ENCODE measurements around the gene PDGFC. TPM values are rescaled to one million over a fixed set of nuclear protein-coding genes. Genes with fewer than 3 reads are reported as not detected.

The PDGFC gene
- total and polyA plus RNA-seq, 2 of the 13 experiments (the other 11 are each of a cell fraction or from before 2014, with no cell fraction given) = 4.6 to 9.1 TPM

GRCh38 chr4:156788782-156789181, 182.8 kb downstream of the PDGFC start (continued):
- TF ChIP-seq, protein P1, sequence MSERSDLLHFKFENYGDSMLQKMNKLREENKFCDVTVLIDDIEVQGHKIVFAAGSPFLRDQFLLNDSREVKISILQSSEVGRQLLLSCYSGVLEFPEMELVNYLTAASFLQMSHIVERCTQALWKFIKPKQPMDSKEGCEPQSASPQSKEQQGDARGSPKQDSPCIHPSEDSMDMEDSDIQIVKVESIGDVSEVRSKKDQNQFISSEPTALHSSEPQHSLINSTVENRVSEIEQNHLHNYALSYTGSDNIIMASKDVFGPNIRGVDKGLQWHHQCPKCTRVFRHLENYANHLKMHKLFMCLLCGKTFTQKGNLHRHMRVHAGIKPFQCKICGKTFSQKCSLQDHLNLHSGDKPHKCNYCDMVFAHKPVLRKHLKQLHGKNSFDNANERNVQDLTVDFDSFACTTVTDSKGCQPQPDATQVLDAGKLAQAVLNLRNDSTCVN (CRISPR knock-in tag; IDR thresholded peaks at IDR 0.05; ENCODE audit: borderline replicate concordance) = no peak

- H3K4me1 ChIP-seq (ENCODE audit: insufficient read depth, low read length) = peaks cover 7% of the 10 kb centered on the region
- ATAC-seq (no peak), FAIRE-seq (no peak), DNase-seq (ENCODE audit: low spot score) (no peak)
- no peak overlapping the region for H2AFZ ChIP-seq (ENCODE audit: low read length)
- H4K20me1 ChIP-seq (ENCODE audit: insufficient read depth, low read length) = no peaks in the 10 kb centered on the region
- intact Hi-C loops (cut with micrococcal nuclease; ENCODE audit: unreplicated experiment) = no loop called here
- H3K4me3 ChIP-seq (replicated peaks in 1 of 3; ENCODE audit: insufficient read depth in 1 of 3, low read depth in 2 of 3, low read length in 3 of 3) = no peak overlapping the region
- ChIA-PET CTCF (ENCODE audit: low intra/inter-chr PET ratio, low total read pairs) (no interaction called here), POLR2A (no interaction called here)
- no peaks in the 10 kb centered on the region for H3K79me2 ChIP-seq (ENCODE audit: insufficient read depth, low read length)
- H3K27me3 ChIP-seq (ENCODE audit: control insufficient read depth in 1 of 2, insufficient read depth in 2 of 2, low read length in 2 of 2) = no peaks in the 10 kb centered on the region
- no TSS peak for BruUV-seq (replicated peaks)
- in situ Hi-C loops (cut with HindIII; ENCODE audit: extremely low pct_ligation_motif_present, low pct_unique_long_range_greater_than_20kb) = no loop called here
- H3K27ac ChIP-seq (ENCODE audit: extremely low read length, insufficient read depth, low read length) = no peak overlapping the region
- no peaks in the 10 kb centered on the region for H3K9me3 ChIP-seq (ENCODE audit: low read length)
- H3K36me3 ChIP-seq (replicated peaks in 1 of 2; ENCODE audit: control insufficient read depth in 1 of 2, insufficient read depth in 2 of 2, low read length in 2 of 2) = no peaks in the 10 kb centered on the region
- H3K9ac ChIP-seq (ENCODE audit: insufficient read depth, low read depth, low read length) = no peak overlapping the region
- no peak overlapping the region for H3K4me2 ChIP-seq (ENCODE audit: low read depth, low read length)
- TF ChIP-seq ZNF253 (CRISPR knock-in tag; IDR thresholded peaks at IDR 0.05; ENCODE audit: borderline replicate concordance) (no peak), ZBTB43 (CRISPR knock-in tag; conservative IDR thresholded peaks at IDR 0.05) (no peak), AFF4 (CRISPR knock-in tag; IDR thresholded peaks at IDR 0.05) (no peak), KMT2B (CRISPR knock-in tag; IDR thresholded peaks at IDR 0.05) (no peak), ZIK1 (CRISPR knock-in tag; IDR thresholded peaks at IDR 0.05; ENCODE audit: borderline replicate concordance, low read depth) (no peak), ZUFSP (CRISPR knock-in tag; IDR thresholded peaks at IDR 0.05; ENCODE audit: borderline replicate concordance) (no peak), MAFG (CRISPR knock-in tag; IDR thresholded peaks at IDR 0.05) (no peak), NR2F1 (CRISPR knock-in tag; IDR thresholded peaks at IDR 0.05) (no peak), TRIM24 (CRISPR knock-in tag; IDR thresholded peaks at IDR 0.05) (no peak), DPF2 (CRISPR knock-in tag; IDR thresholded peaks at IDR 0.05; ENCODE audit: borderline replicate concordance, low read depth) (no peak)
- TF ChIP-seq, protein P2, sequence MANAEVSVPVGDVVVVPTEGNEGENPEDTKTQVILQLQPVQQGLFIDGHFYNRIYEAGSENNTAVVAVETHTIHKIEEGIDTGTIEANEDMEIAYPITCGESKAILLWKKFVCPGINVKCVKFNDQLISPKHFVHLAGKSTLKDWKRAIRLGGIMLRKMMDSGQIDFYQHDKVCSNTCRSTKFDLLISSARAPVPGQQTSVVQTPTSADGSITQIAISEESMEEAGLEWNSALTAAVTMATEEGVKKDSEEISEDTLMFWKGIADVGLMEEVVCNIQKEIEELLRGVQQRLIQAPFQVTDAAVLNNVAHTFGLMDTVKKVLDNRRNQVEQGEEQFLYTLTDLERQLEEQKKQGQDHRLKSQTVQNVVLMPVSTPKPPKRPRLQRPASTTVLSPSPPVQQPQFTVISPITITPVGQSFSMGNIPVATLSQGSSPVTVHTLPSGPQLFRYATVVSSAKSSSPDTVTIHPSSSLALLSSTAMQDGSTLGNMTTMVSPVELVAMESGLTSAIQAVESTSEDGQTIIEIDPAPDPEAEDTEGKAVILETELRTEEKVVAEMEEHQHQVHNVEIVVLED (CRISPR knock-in tag; IDR thresholded peaks at IDR 0.05; ENCODE audit: borderline replicate concordance) = no peak
Observed at GRCh38 chr4:156786713-156787112, 184.9 kb downstream of the PDGFC start.

Measured in HepG2 (cell line).